BLaER1 treated with 17β-estradiol and CSF1 and Interleukin-3, amounts not matched to agents 10 nM and 100 nM (cell line): Measurements from ENCODE around the gene SPIRE2.

Experiments
- H3K27ac ChIP-seq, 11 experiments: shearing (Covaris generic); formaldehyde crosslinking; 2 replicates each; pipeline ENCODE4 v1.8.1; 2022
- H3K27me3 ChIP-seq, 11 experiments: shearing (Covaris generic); formaldehyde crosslinking; 2 replicates each; pipeline ENCODE4 v1.8.1; 2022
- H3K36me3 ChIP-seq, 11 experiments: shearing (Covaris generic); formaldehyde crosslinking; 2 replicates each; pipeline ENCODE4 v1.8.1; 2022
- H3K4me1 ChIP-seq, 10 experiments: shearing (Covaris generic); formaldehyde crosslinking; 2 replicates each; pipeline ENCODE4 v1.8.1; 2022
- H3K4me2 ChIP-seq, 11 experiments: shearing (Covaris generic); formaldehyde crosslinking; 2 replicates each; pipeline ENCODE4 v1.8.1; 2022
- H3K4me3 ChIP-seq, 10 experiments: shearing (Covaris generic); formaldehyde crosslinking; 2 replicates each; pipeline ENCODE4 v1.8.1; 2022
- H3K9ac ChIP-seq, 11 experiments: shearing (Covaris generic); formaldehyde crosslinking; 2 replicates each; pipeline ENCODE4 v1.8.1; 2022
- H3K9me3 ChIP-seq, 11 experiments: shearing (Covaris generic); formaldehyde crosslinking; replicated peaks in 1 of 11; 2 replicates each; pipeline ENCODE4 v1.8.1; 2022
- H4K20me1 ChIP-seq, 11 experiments: shearing (Covaris generic); formaldehyde crosslinking; 2 replicates each; pipeline ENCODE4 v1.8.1; 2022
- Cebpa-rat ChIP-seq, 11 experiments: shearing (Covaris generic); IDR thresholded peaks; 2 replicates each; pipeline ENCODE4 v1.8.1; 2022

Gene SPIRE2

GRCh38 chr16:89862732-89863131, 34.5 kb downstream of the SPIRE2 start:
- Histone ChIP-seq H3K9ac (peak overlapping the region; percentile 44 to 81 (median 71); a peak in 19 of 22 replicates), H3K4me2 (peak overlapping the region; percentile 84 to 99 (median 93)), H3K9me3 (peaks cover 3 to 9% (median 6%) of the 10 kb centered on the region in 11 experiments), H3K4me3 (peak overlapping the region in 6 of 10 experiments; percentile 23 to 52 (median 42); a peak in 5 of 20 replicates), H3K4me1 (peaks cover 33 to 52% (median 40%) of the 10 kb centered on the region in 10 experiments), H3K36me3 (peaks cover 0 to 6% (median 2%) of the 10 kb centered on the region in 11 experiments; a peak in 6 of 22 replicates), H3K27ac (peak overlapping the region in 10 of 11 experiments; percentile 66 to 90 (median 80); a peak in 20 of 22 replicates), H3K27me3 (no peaks in the 10 kb centered on the region), H4K20me1 (peaks cover 0 to 3% (median 0%) of the 10 kb centered on the region in 11 experiments; a peak in 1 of 22 replicates)
- no peak for TF ChIP-seq Cebpa-rat (IDR thresholded peaks at IDR 0.05)

DNA sequence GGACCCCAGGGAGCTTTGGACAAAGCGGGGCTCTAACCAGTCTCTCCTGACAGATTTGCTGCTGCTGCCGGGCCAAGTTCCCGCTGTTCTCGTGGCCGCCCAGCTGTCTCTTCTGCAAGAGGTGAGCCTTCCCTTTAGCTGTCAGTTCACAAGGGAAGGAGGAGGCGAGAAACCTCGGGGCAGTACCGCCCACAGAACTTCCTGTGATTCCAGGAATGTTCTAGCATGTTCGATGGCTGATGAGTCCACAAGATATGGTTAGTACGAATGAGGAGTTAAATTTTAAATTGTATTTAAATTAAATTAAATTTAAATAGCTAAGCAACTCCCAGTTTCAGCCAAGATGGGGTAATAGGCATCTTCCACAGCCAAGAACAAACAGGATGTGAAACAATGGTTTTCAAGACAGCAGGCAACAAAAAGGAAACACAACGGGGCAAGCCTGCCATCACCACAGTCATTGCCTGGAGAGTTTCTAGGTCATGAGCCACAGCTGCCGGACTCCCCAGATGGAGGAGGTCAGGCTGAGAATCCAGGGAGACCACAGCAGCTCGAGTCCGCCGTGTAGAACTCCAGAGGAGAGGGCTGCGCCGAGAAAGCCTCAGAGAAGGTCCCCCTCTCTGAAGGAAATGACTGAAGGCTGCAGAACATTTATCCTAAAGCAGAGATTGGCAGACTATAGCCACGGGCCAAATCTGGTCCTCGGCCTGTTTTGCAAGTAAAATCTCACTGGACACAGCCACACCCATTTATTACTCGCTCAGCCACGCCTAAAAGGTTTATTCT, 35.7 kb downstream of the SPIRE2 start:
- Histone ChIP-seq H3K4me1 (peaks cover 36 to 52% (median 42%) of the 10 kb centered on the region in 10 experiments), H4K20me1 (0 out of 22 replicates have a peak, but pooled peaks cover 0 to 3% (median 0%) of the 10 kb centered on the region in 11 experiments), H3K4me2 (peak overlapping the region; percentile 84 to 99 (median 93)), H3K4me3 (peak overlapping the region in 9 of 10 experiments; percentile 17 to 52 (median 39); a peak in 16 of 20 replicates), H3K27me3 (no peaks in the 10 kb centered on the region), H3K9ac (peak overlapping the region; percentile 44 to 81 (median 71); a peak in 21 of 22 replicates), H3K27ac (peak overlapping the region; percentile 43 to 90 (median 80); a peak in 21 of 22 replicates), H3K36me3 (peaks cover 0 to 12% (median 8%) of the 10 kb centered on the region in 11 experiments; a peak in 9 of 22 replicates), H3K9me3 (peaks cover 9 to 18% (median 13%) of the 10 kb centered on the region in 11 experiments)
- peak in 6 of 11 experiments; percentile 43 to 85 (median 59); a peak in 9 of 22 replicates for TF ChIP-seq Cebpa-rat (IDR thresholded peaks at IDR 0.05)

DNA sequence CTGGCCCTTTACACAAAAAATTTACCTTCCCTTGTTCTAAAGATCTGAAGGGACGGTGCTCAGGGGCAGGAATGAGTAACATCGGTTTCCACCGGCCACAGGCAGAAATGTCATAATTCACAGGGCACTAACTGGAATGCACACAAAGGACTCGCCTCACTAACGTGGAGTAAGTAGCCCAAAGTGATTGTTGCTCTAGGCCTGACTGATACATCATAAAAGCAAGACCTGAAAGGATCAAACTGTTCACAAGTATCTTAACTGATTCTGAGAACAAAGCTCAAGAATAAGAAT, 36.2 kb downstream of the SPIRE2 start:
- no peak for TF ChIP-seq Cebpa-rat (IDR thresholded peaks at IDR 0.05)
- peaks cover 0 to 12% (median 8%) of the 10 kb centered on the region in 11 experiments; a peak in 9 of 22 replicates for H3K36me3 ChIP-seq
- peaks cover 9 to 18% (median 13%) of the 10 kb centered on the region in 11 experiments for H3K9me3 ChIP-seq
- 0 out of 22 replicates have a peak, but pooled peaks cover 0 to 3% (median 0%) of the 10 kb centered on the region in 11 experiments for H4K20me1 ChIP-seq
- peak overlapping the region in 9 of 10 experiments; percentile 17 to 51 (median 39); a peak in 11 of 20 replicates for H3K4me3 ChIP-seq
- no peaks in the 10 kb centered on the region for H3K27me3 ChIP-seq
- peaks cover 40 to 57% (median 47%) of the 10 kb centered on the region in 10 experiments for H3K4me1 ChIP-seq
- peak overlapping the region; percentile 43 to 90 (median 80); a peak in 21 of 22 replicates for H3K27ac ChIP-seq
- H3K4me2 ChIP-seq: peak overlapping the region; percentile 84 to 99 (median 93)
- peak overlapping the region; percentile 33 to 81 (median 71); a peak in 21 of 22 replicates for H3K9ac ChIP-seq

DNA sequence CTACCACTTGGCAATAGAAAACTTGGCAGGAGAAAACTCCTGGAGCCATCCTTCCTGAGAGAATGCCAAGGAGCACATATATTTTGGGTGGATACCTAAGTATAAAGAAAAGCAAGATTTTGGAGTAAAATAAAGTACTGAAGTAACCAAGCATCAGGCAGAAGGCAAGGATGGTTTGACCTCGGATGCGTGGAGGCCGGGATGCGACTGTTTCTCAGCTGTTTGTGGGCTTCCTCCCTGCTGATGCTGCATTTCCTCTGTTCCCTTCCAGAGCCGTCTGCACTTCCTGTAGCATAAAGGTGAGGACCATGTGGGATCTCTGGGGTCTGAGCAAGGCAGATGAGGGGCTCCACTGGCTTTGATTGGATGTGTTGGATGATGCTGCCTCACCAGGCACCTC, 39.6 kb downstream of the SPIRE2 start:
- Histone ChIP-seq H3K27me3 (no peaks in the 10 kb centered on the region), H3K4me1 (peaks cover 44 to 73% (median 68%) of the 10 kb centered on the region in 10 experiments), H3K9ac (no peak overlapping the region), H3K4me3 (no peak overlapping the region), H4K20me1 (no peaks in the 10 kb centered on the region), H3K27ac (no peak overlapping the region), H3K36me3 (peaks cover 0 to 15% (median 8%) of the 10 kb centered on the region in 11 experiments; a peak in 9 of 22 replicates), H3K9me3 (peaks cover 9 to 18% (median 13%) of the 10 kb centered on the region in 11 experiments), H3K4me2 (no peak overlapping the region)
- no peak for TF ChIP-seq Cebpa-rat (IDR thresholded peaks at IDR 0.05)

GRCh38 chr16:89869911-89870310, 41.6 kb downstream of the SPIRE2 start:
- peaks cover 32 to 61% (median 58%) of the 10 kb centered on the region in 10 experiments for H3K4me1 ChIP-seq
- peak overlapping the region in 4 of 11 experiments; percentile 15 to 31 (median 25); a peak in 3 of 22 replicates for H3K9ac ChIP-seq
- H4K20me1 ChIP-seq: peaks cover 7 to 8% (median 8%) of the 10 kb centered on the region in 11 experiments
- peaks cover 9 to 18% (median 13%) of the 10 kb centered on the region in 11 experiments for H3K9me3 ChIP-seq
- no peak overlapping the region for H3K4me3 ChIP-seq
- peak overlapping the region in 2 of 11 experiments; percentile 26 to 98; a peak in 2 of 22 replicates for H3K27ac ChIP-seq
- TF ChIP-seq Cebpa-rat (IDR thresholded peaks at IDR 0.05): no peak
- H3K27me3 ChIP-seq: no peaks in the 10 kb centered on the region
- H3K36me3 ChIP-seq: peaks cover 6 to 18% (median 13%) of the 10 kb centered on the region in 11 experiments; a peak in 21 of 22 replicates
- peak overlapping the region in 10 of 11 experiments; percentile 1 to 98 (median 92); a peak in 19 of 22 replicates for H3K4me2 ChIP-seq

GRCh38 chr16:89870440-89870839, 42.2 kb downstream of the SPIRE2 start:
- H3K27ac ChIP-seq: peak overlapping the region in 3 of 11 experiments; percentile 18 to 98 (median 26); a peak in 5 of 22 replicates
- H3K27me3 ChIP-seq: no peaks in the 10 kb centered on the region
- TF ChIP-seq Cebpa-rat (IDR thresholded peaks at IDR 0.05): no peak
- H3K4me1 ChIP-seq: peaks cover 32 to 60% (median 57%) of the 10 kb centered on the region in 10 experiments
- peaks cover 12 to 13% (median 13%) of the 10 kb centered on the region in 11 experiments for H4K20me1 ChIP-seq
- peaks cover 9 to 18% (median 13%) of the 10 kb centered on the region in 11 experiments for H3K9me3 ChIP-seq
- peaks cover 11 to 23% (median 18%) of the 10 kb centered on the region in 11 experiments; a peak in 21 of 22 replicates for H3K36me3 ChIP-seq
- H3K9ac ChIP-seq: peak overlapping the region in 8 of 11 experiments; percentile 2 to 55 (median 25); a peak in 5 of 22 replicates
- peak overlapping the region in 9 of 11 experiments; percentile 83 to 98 (median 92); a peak in 18 of 22 replicates for H3K4me2 ChIP-seq
- no peak overlapping the region for H3K4me3 ChIP-seq

DNA sequence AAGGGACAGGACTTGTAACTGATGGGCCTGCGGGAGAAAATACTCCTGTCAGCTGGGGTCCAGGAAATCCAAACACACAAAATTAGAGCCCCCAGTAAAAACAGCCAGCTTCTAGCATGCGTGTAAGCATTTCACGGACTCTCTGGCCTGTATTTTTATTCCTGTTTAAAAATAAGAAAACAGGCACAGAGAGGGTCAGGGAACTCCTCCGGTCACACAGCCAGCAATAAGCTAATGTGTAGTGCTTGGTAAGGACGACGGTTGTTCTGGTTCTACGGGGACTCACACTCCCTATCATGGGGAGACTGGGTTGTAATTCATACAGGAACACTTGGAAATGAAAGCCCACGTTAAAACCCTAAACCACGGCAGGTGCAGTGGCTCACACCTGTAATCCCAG, 43.6 kb downstream of the SPIRE2 start:
- Histone ChIP-seq H4K20me1 (peaks cover 26 to 28% (median 27%) of the 10 kb centered on the region in 11 experiments), H3K27ac (peak overlapping the region in 7 of 11 experiments; percentile 93 to 100 (median 99); a peak in 10 of 22 replicates), H3K9ac (peak overlapping the region in 10 of 11 experiments; percentile 36 to 100 (median 98); a peak in 13 of 22 replicates), H3K36me3 (peaks cover 21 to 38% (median 30%) of the 10 kb centered on the region in 11 experiments), H3K4me1 (peaks cover 42 to 68% (median 59%) of the 10 kb centered on the region in 10 experiments), H3K9me3 (peaks cover 9 to 17% (median 13%) of the 10 kb centered on the region in 11 experiments), H3K27me3 (no peaks in the 10 kb centered on the region), H3K4me2 (peak overlapping the region; percentile 83 to 100 (median 94)), H3K4me3 (peak overlapping the region in 1 of 10 experiments; percentile 79; a peak in 2 of 20 replicates)
- no peak for TF ChIP-seq Cebpa-rat (IDR thresholded peaks at IDR 0.05)
